H1 (cell line): ENCODE measurements around the gene ELAVL1. TPM values are rescaled to one million over a fixed set of nuclear protein-coding genes. Genes with fewer than 3 reads are reported as not detected.

Source experiments
- CTCF ChIA-PET: fragments of 300-600 bp; sonication (Branson Sonifier 250); formaldehyde crosslinking; loops from one replicate; lab custom pipeline; 2021; ENCODE audit not compliant: partially characterized antibody; lab: Charles Lee
- POLR2A ChIA-PET: fragments of 300-600 bp; sonication (Branson Sonifier 250); formaldehyde crosslinking; loops from one replicate; lab custom pipeline; 2021; ENCODE audit warnings: inconsistent platforms; ENCODE audit not compliant: partially characterized antibody; lab: Charles Lee
- DNase-seq, 2 experiments: peaks; one replicate each; pipeline versions ENCODE4 v3.0.0 to v3.0.0-alpha.2; 2010 to 2022; ENCODE audit warnings: low spot score in 2 of 2, low read depth in 1 of 2, mixed read lengths in 1 of 2
- FAIRE-seq: peaks from 2 replicates; lab custom pipeline; 2011; peaks lifted over from hg19 to GRCh38; lab: Jason Lieb, UNC
- H2AFZ ChIP-seq: 2 replicates; pipeline ENCODE4 v1.8.1; 2012; ENCODE audit warnings: low read length, inconsistent platforms
- H2AK5ac ChIP-seq: 2 replicates; pipeline ENCODE4 v1.6.1; 2013; ENCODE audit warnings: low read depth, low read length
- H2BK120ac ChIP-seq: replicated peaks from 2 replicates; pipeline ENCODE3; 2013; ENCODE audit warnings: low read depth, low read length, inconsistent platforms
- H2BK12ac ChIP-seq: 2 replicates; pipeline ENCODE4 v1.6.1; 2013; ENCODE audit warnings: low read depth, low read length
- H2BK15ac ChIP-seq: 2 replicates; pipeline ENCODE4 v1.6.1; 2013; ENCODE audit warnings: low read length
- H2BK20ac ChIP-seq: 2 replicates; pipeline ENCODE4 v1.6.1; 2013; ENCODE audit warnings: low read length
- H2BK5ac ChIP-seq: 2 replicates; pipeline ENCODE4 v1.6.1; 2013; ENCODE audit warnings: low read depth, low read length
- H3K14ac ChIP-seq: 2 replicates; pipeline ENCODE4 v1.6.1; 2013; ENCODE audit warnings: inconsistent platforms; ENCODE audit not compliant: insufficient read length
- H3K18ac ChIP-seq: 2 replicates; pipeline ENCODE4 v1.6.1; 2013; ENCODE audit warnings: low read length; ENCODE audit errors: extremely low read depth
- H3K23ac ChIP-seq: 2 replicates; pipeline ENCODE4 v1.6.1; 2013; ENCODE audit warnings: inconsistent platforms; ENCODE audit not compliant: insufficient read length
- H3K23me2 ChIP-seq: 2 replicates; pipeline ENCODE4 v1.6.1; 2013; ENCODE audit warnings: low read depth, low read length
- H3K27ac ChIP-seq: 2 replicates; pipeline ENCODE4 v1.6.1; 2011; ENCODE audit warnings: low read depth, low read length, inconsistent platforms
- H3K27me3 ChIP-seq, 4 experiments: replicated peaks in 1 of 4; 1 replicate in 1 of 4; 2 replicates in 3 of 4; pipeline versions ENCODE4 v1.6.1 to v1.8.1; 2011 to 2013; ENCODE audit warnings: low read length in 3 of 4, mild to moderate bottlenecking in 3 of 4, inconsistent platforms in 2 of 4, mixed read lengths in 2 of 4, moderate library complexity in 1 of 4; ENCODE audit not compliant: control insufficient read depth in 3 of 4, insufficient read depth in 3 of 4; ENCODE audit errors: extremely low read depth in 1 of 4
- H3K36me3 ChIP-seq, 4 experiments: 2 replicates each; pipeline versions ENCODE4 v1.6.1 to v1.8.1; 2011 to 2013; ENCODE audit warnings: mild to moderate bottlenecking in 4 of 4, low read length in 3 of 4, moderate library complexity in 2 of 4, control low read depth in 1 of 4, inconsistent platforms in 1 of 4; ENCODE audit not compliant: insufficient read depth in 4 of 4, control insufficient read depth in 2 of 4
- H3K4ac ChIP-seq: replicated peaks from 2 replicates; pipeline ENCODE3; 2013; ENCODE audit warnings: low read length, low read depth, mixed read lengths, inconsistent platforms; ENCODE audit not compliant: insufficient read length
- H3K4me1 ChIP-seq, 4 experiments: replicated peaks in 1 of 4; 1 replicate in 1 of 4; 2 replicates in 3 of 4; pipeline versions ENCODE4 v1.6.1 to v1.8.1; 2011 to 2013; ENCODE audit warnings: low read length in 3 of 4, inconsistent platforms in 2 of 4, mixed read lengths in 1 of 4; ENCODE audit not compliant: insufficient read depth in 4 of 4, control insufficient read depth in 3 of 4
- H3K4me2 ChIP-seq, 2 experiments: 2 replicates each; pipeline versions ENCODE4 v1.6.1 to v1.8.1; 2011 to 2013; ENCODE audit warnings: low read depth in 2 of 2, low read length in 2 of 2, control low read depth in 1 of 2, inconsistent platforms in 1 of 2, mild to moderate bottlenecking in 1 of 2; ENCODE audit not compliant: insufficient read depth in 1 of 2
- H3K4me3 ChIP-seq, 4 experiments: fragments of 200-600, 300-600 bp in 1 of 4; sonication (generic), shearing (Covaris generic), sonication (Bioruptor Twin) in 1 of 4; 2 replicates each; pipeline versions ENCODE4 v1.5.1 to v1.8.1; 2011 to 2016; ENCODE audit warnings: low read length in 4 of 4, low read depth in 3 of 4, control low read depth in 2 of 4, inconsistent platforms in 2 of 4, mild to moderate bottlenecking in 2 of 4, mixed read lengths in 1 of 4, moderate library complexity in 1 of 4; ENCODE audit not compliant: insufficient read depth in 2 of 4; ENCODE audit errors: extremely low read depth in 1 of 4
- H3K56ac ChIP-seq: replicated peaks from 2 replicates; pipeline ENCODE3; 2013; ENCODE audit warnings: low read depth, mild to moderate bottlenecking, mixed read lengths, low read length, inconsistent platforms; ENCODE audit not compliant: insufficient read length
- H3K79me1 ChIP-seq: 2 replicates; pipeline ENCODE4 v1.6.1; 2013; ENCODE audit warnings: low read depth, low read length, control low read depth
- H3K79me2 ChIP-seq, 2 experiments: 2 replicates each; pipeline versions ENCODE4 v1.6.1 to v1.8.1; 2012 to 2013; ENCODE audit warnings: low read length in 2 of 2, mild to moderate bottlenecking in 2 of 2, inconsistent platforms in 1 of 2; ENCODE audit not compliant: insufficient read depth in 2 of 2, control insufficient read depth in 1 of 2
- H3K9ac ChIP-seq, 4 experiments: replicated peaks in 1 of 4; 1 replicate in 1 of 4; 2 replicates in 3 of 4; pipeline versions ENCODE4 v1.6.1 to v1.8.1; 2011 to 2013; ENCODE audit warnings: low read depth in 3 of 4, low read length in 3 of 4, control low read depth in 2 of 4, mild to moderate bottlenecking in 2 of 4, moderate library complexity in 2 of 4, inconsistent platforms in 1 of 4; ENCODE audit errors: extremely low read depth in 1 of 4
- H3K9me3 ChIP-seq, 2 experiments: 2 replicates each; pipeline versions ENCODE4 v1.6.1 to v1.8.1; 2012 to 2013; ENCODE audit warnings: mild to moderate bottlenecking in 2 of 2, moderate library complexity in 2 of 2, control low read depth in 1 of 2, inconsistent platforms in 1 of 2, low read depth in 1 of 2, low read length in 1 of 2, mixed read lengths in 1 of 2; ENCODE audit not compliant: insufficient read depth in 2 of 2
- H4K20me1 ChIP-seq, 2 experiments: replicated peaks in 1 of 2; 2 replicates each; pipeline versions ENCODE3 to v1.8.1; 2011 to 2013; ENCODE audit warnings: inconsistent platforms in 2 of 2, low read length in 2 of 2, mild to moderate bottlenecking in 1 of 2; ENCODE audit not compliant: insufficient read depth in 2 of 2, control insufficient read depth in 1 of 2
- H4K5ac ChIP-seq: 2 replicates; pipeline ENCODE4 v1.6.1; 2013; ENCODE audit warnings: low read length, low read depth, mixed read lengths, inconsistent platforms; ENCODE audit not compliant: insufficient read length
- H4K8ac ChIP-seq: 2 replicates; pipeline ENCODE4 v1.8.0; 2013; ENCODE audit warnings: mild to moderate bottlenecking, moderate library complexity, low read length, inconsistent platforms; ENCODE audit not compliant: insufficient read depth; ENCODE audit errors: extremely low read depth
- H4K91ac ChIP-seq: replicated peaks from 2 replicates; pipeline ENCODE3; 2013; ENCODE audit warnings: low read length, mixed read lengths, inconsistent platforms; ENCODE audit not compliant: insufficient read length
- ASH2L ChIP-seq: fragments of 200-600, 300-600 bp; sonication (generic); IDR thresholded peaks from one replicate; pipeline ENCODE4 v1.7.1; 2017; ENCODE audit warnings: low read length
- BCL11A ChIP-seq, 2 experiments: IDR thresholded peaks; one replicate each; pipeline ENCODE4 v1.6.1; 2011; ENCODE audit warnings: low read depth in 2 of 2, low read length in 2 of 2, mild to moderate bottlenecking in 2 of 2
- CHD1 ChIP-seq: IDR thresholded peaks from 2 replicates; pipeline ENCODE4 v1.6.1; 2012; ENCODE audit warnings: low read depth, low read length, improper control_type of control experiment
- CTBP2 ChIP-seq: IDR thresholded peaks from 2 replicates; pipeline ENCODE4 v1.7.0; 2011; ENCODE audit warnings: borderline replicate concordance, mild to moderate bottlenecking, moderate library complexity, mixed read lengths, low read length; ENCODE audit not compliant: insufficient read depth, insufficient read length
- EGR1 ChIP-seq: IDR thresholded peaks from 2 replicates; pipeline ENCODE4 v1.6.1; 2011; ENCODE audit warnings: low read depth, low read length, borderline replicate concordance
- NRF1 ChIP-seq: IDR thresholded peaks from 2 replicates; pipeline ENCODE4 v1.6.1; 2011; ENCODE audit warnings: mild to moderate bottlenecking, low read depth, low read length, improper control_type of control experiment
- SAP30 ChIP-seq: fragments of 300-600 bp; sonication (generic); IDR thresholded peaks from 2 replicates; pipeline ENCODE4 v1.7.1; 2012; ENCODE audit warnings: low read length, moderate library complexity, mild to moderate bottlenecking, inconsistent platforms; ENCODE audit not compliant: insufficient read depth, insufficient replicate concordance
- TAF7 ChIP-seq: optimal IDR thresholded peaks from 2 replicates; pipeline ENCODE3; 2011; ENCODE audit warnings: low read depth, mild to moderate bottlenecking, inconsistent platforms, low read length, moderate library complexity, borderline replicate concordance
- WGBS, 2 experiments: shearing (Covaris generic) in 1 of 2; methylation state at CpG; one replicate each; pipeline versions ENCODE4 v1.1.6 to v1.1.7; 2013 to 2015; ENCODE audit warnings: low lambda C conversion rate in 2 of 2, mixed read lengths in 2 of 2, inconsistent platforms in 1 of 2, low coverage in 1 of 2, missing lambda C conversion rate in 1 of 2; ENCODE audit not compliant: insufficient replicate concordance in 2 of 2, insufficient coverage in 1 of 2, insufficient read length in 1 of 2; ENCODE audit errors: extremely low coverage in 1 of 2, missing lambda C conversion rate in 1 of 2; 5-methylcytosine and 5-hydroxymethylcytosine counted together
- polyA plus RNA-seq, 7 experiments: library from polyadenylated mRNA; depleted of rRNA in 3 of 7; stranded (reverse) in 5 of 7; unstranded in 2 of 7; fragments of >200 nt in 5 of 7; fragments of 200-250 nt in 2 of 7; gene quantifications; 1 replicate in 5 of 7; 2 replicates in 1 of 7; 4 replicates in 1 of 7; pipeline versions ENCODE4 v1.2.1 to v1.2.3, GENCODE V29; 2011 to 2013; ENCODE audit warnings: missing spikeins in 2 of 7, mixed read lengths in 2 of 7
- total RNA-seq: library from RNA; stranded (reverse); fragmentation: NEBNext Ultra II Directional; extraction: Animal tissue kit (Norgen Biotek cat#: 25700); gene quantifications from 2 replicates; pipeline ENCODE4 v1.2.1, GENCODE V29; 2021

ELAVL1 gene
- total and polyA plus RNA-seq, 2 of the 8 experiments (the other 6 are each of a cell fraction or from before 2014, with no cell fraction given), result 56.7 to 163 TPM

GRCh38 chr19:8020681-8021080, 15.2 kb upstream of the ELAVL1 start:
- Histone ChIP-seq H3K23me2 (no peaks in the 10 kb centered on the region), H3K4me3 (no peak overlapping the region), H3K23ac (no peak overlapping the region), H4K91ac (no peak overlapping the region), H2BK20ac (no peak overlapping the region), H3K27me3 (no peaks in the 10 kb centered on the region), H3K79me1 (no peaks in the 10 kb centered on the region), H4K5ac (no peak overlapping the region), H3K36me3 (no peaks in the 10 kb centered on the region), H3K27ac (no peak overlapping the region), H2AFZ (no peak overlapping the region), H2BK15ac (no peak overlapping the region), H3K56ac (no peak overlapping the region), H3K9me3 (no peaks in the 10 kb centered on the region), H3K4ac (no peak overlapping the region), H4K20me1 (no peaks in the 10 kb centered on the region), H2BK12ac (no peak overlapping the region), H3K9ac (no peak overlapping the region), H3K4me2 (no peak overlapping the region), H3K79me2 (no peaks in the 10 kb centered on the region), H2AK5ac (no peak overlapping the region), H2BK120ac (no peak overlapping the region), H4K8ac (no peak overlapping the region), H3K4me1 (no peaks in the 10 kb centered on the region), H3K14ac (no peak overlapping the region), H2BK5ac (no peak overlapping the region), H3K18ac (no peak overlapping the region)
- ChIA-PET POLR2A (interaction anchor here (1.7 kb wide), 1 partner anchor 120 kb away, joined by 3 read pairs; no protein-coding TSS in a partner anchor), CTCF (interaction anchor here (2.9 kb wide), 1 partner anchor 49 kb away, joined by 14 read pairs; no protein-coding TSS in a partner anchor)
- TF ChIP-seq CTBP2 (no peak), NRF1 (no peak), CHD1 (no peak), TAF7 (no peak), SAP30 (no peak), BCL11A (IDR thresholded peaks at IDR 0.05; ENCODE audit: low read depth in 2 of 2, low read length in 2 of 2) (no peak), EGR1 (no peak), ASH2L (no peak)
- FAIRE-seq (no peak), DNase-seq (no peak)
- 79% methylated on average over 7 of the region's 9 CpGs; no CpG with 5 or more reads in 1 of the 2 experiments for WGBS, 2 experiments
